CD14-positive monocyte (primary cell): ENCODE data around the gene PDE8A. TPM values are rescaled to one million over a fixed set of nuclear protein-coding genes. Genes with fewer than 3 reads are reported as not detected.

Experiments
- DNase-seq, 3 donors: peaks; one replicate each; pipeline ENCODE4 v3.0.0-alpha.2; 2011 to 2022
- H2AFZ ChIP-seq: 2 replicates; pipeline ENCODE4 v1.6.0; 2012; ENCODE audit warnings: mild to moderate bottlenecking, low read depth, low read length, inconsistent platforms; ENCODE audit not compliant: insufficient read depth, poor library complexity, severe bottlenecking
- H3K27ac ChIP-seq, 2 donors: 1 replicate in 1 of 2; 2 replicates in 1 of 2; pipeline ENCODE4 v1.5.1; 2012 to 2013; ENCODE audit warnings: low read length in 2 of 2, control low read depth in 1 of 2, inconsistent platforms in 1 of 2, low read depth in 1 of 2, mild to moderate bottlenecking in 1 of 2
- H3K27me3 ChIP-seq, 2 donors: one replicate each; pipeline versions ENCODE4 v1.6.0 to v1.6.1; 2011 to 2013; ENCODE audit warnings: low read length in 2 of 2; ENCODE audit not compliant: control insufficient read depth in 2 of 2, insufficient read depth in 2 of 2
- H3K36me3 ChIP-seq, 2 donors: replicated peaks in 1 of 2; 1 replicate in 1 of 2; 2 replicates in 1 of 2; pipeline versions ENCODE4 v1.5.1 to v1.6.1; 2012 to 2013; ENCODE audit warnings: low read length in 2 of 2, control low read depth in 1 of 2, inconsistent platforms in 1 of 2, mild to moderate bottlenecking in 1 of 2; ENCODE audit not compliant: insufficient read depth in 2 of 2, control insufficient read depth in 1 of 2
- H3K4me1 ChIP-seq, 2 donors: 1 replicate in 1 of 2; 2 replicates in 1 of 2; pipeline versions ENCODE4 v1.5.1 to v1.6.1; 2012 to 2013; ENCODE audit warnings: low read length in 2 of 2, control low read depth in 1 of 2, inconsistent platforms in 1 of 2, mild to moderate bottlenecking in 1 of 2, moderate library complexity in 1 of 2; ENCODE audit not compliant: insufficient read depth in 2 of 2, control insufficient read depth in 1 of 2
- H3K4me2 ChIP-seq: replicated peaks from 2 replicates; pipeline ENCODE3; 2012; ENCODE audit warnings: low read length, moderate library complexity, mild to moderate bottlenecking; ENCODE audit not compliant: poor library complexity, severe bottlenecking; ENCODE audit errors: extremely low read depth
- H3K4me3 ChIP-seq, 3 experiments: fragments of 200-600 bp in 1 of 3; sonication (generic) in 1 of 3; replicated peaks in 1 of 3; 1 replicate in 2 of 3; 2 replicates in 1 of 3; pipeline ENCODE4 v1.5.1; 2011 to 2013; ENCODE audit warnings: low read length in 3 of 3, mild to moderate bottlenecking in 3 of 3, control low read depth in 2 of 3, low read depth in 2 of 3, inconsistent platforms in 1 of 3, moderate library complexity in 1 of 3
- H3K79me2 ChIP-seq: 2 replicates; pipeline ENCODE4 v1.6.0; 2012; ENCODE audit warnings: mild to moderate bottlenecking, control low read depth, inconsistent platforms, low read length, moderate library complexity; ENCODE audit not compliant: insufficient read depth
- H3K9ac ChIP-seq: 2 replicates; pipeline ENCODE4 v1.6.0; 2017; ENCODE audit warnings: low read length, mild to moderate bottlenecking; ENCODE audit not compliant: insufficient read depth, poor library complexity, severe bottlenecking
- H3K9me3 ChIP-seq, 2 donors: replicated peaks in 1 of 2; 1 replicate in 1 of 2; 2 replicates in 1 of 2; pipeline versions ENCODE4 v1.5.1 to v1.6.1; 2012 to 2013; ENCODE audit warnings: low read length in 2 of 2, control low read depth in 1 of 2; ENCODE audit not compliant: control insufficient read depth in 1 of 2, insufficient read depth in 1 of 2
- H4K20me1 ChIP-seq: 2 replicates; pipeline ENCODE4 v1.6.0; 2012; ENCODE audit warnings: mild to moderate bottlenecking, low read length, control low read depth, moderate library complexity; ENCODE audit not compliant: insufficient read depth
- H3K27ac Mint-ChIP-seq, 7 donors: one replicate each; pipeline ENCODE4 v1.8.0; 2020; ENCODE audit warnings: mild to moderate bottlenecking in 7 of 7, mixed read lengths in 7 of 7, moderate library complexity in 6 of 7, inconsistent platforms in 2 of 7
- H3K27me3 Mint-ChIP-seq, 3 donors: one replicate each; pipeline ENCODE4 v1.8.0; 2021 to 2022; ENCODE audit warnings: low read depth in 3 of 3, mild to moderate bottlenecking in 3 of 3, mixed read lengths in 3 of 3, moderate library complexity in 3 of 3, inconsistent platforms in 1 of 3
- H3K36me3 Mint-ChIP-seq, 2 donors: one replicate each; pipeline ENCODE4 v1.8.0; 2020; ENCODE audit warnings: mixed read lengths in 2 of 2, inconsistent platforms in 1 of 2, mild to moderate bottlenecking in 1 of 2
- H3K4me1 Mint-ChIP-seq: one replicate; pipeline ENCODE4 v1.8.0; 2020; ENCODE audit warnings: mild to moderate bottlenecking, mixed read lengths
- H3K4me3 Mint-ChIP-seq, 2 donors: one replicate each; pipeline ENCODE4 v1.8.0; 2020; ENCODE audit warnings: mild to moderate bottlenecking in 2 of 2, mixed read lengths in 2 of 2, moderate library complexity in 1 of 2
- H3K9me3 Mint-ChIP-seq, 7 donors: one replicate each; pipeline ENCODE4 v1.8.0; 2020 to 2022; ENCODE audit warnings: mixed read lengths in 7 of 7, mild to moderate bottlenecking in 6 of 7, moderate library complexity in 6 of 7, inconsistent platforms in 2 of 7
- whole genome bisulfite sequencing: methylation state at CpG from one replicate; pipeline ENCODE4 v1.1.5; 2013; ENCODE audit warnings: missing lambda C conversion rate; ENCODE audit not compliant: insufficient coverage; 5-methylcytosine and 5-hydroxymethylcytosine counted together
- intact Hi-C, 2 donors: fragments of 100-400 bp; cut with micrococcal nuclease; formaldehyde crosslinking; loops; one replicate each; pipeline versions ENCODE4 v1.15.0 to v1.15.1; 2023
- polyA plus RNA-seq, 3 donors: library from polyadenylated mRNA; depleted of rRNA in 1 of 3; unstranded in 2 of 3; stranded (reverse) in 1 of 3; fragments of 300-500 nt in 2 of 3; fragments of >200 nt in 1 of 3; fragmentation: Illumina TruSeq in 2 of 3; gene quantifications; 1 replicate in 2 of 3; 2 replicates in 1 of 3; pipeline ENCODE4 v1.2.3, GENCODE V29; 2012 to 2021
- TF ChIP-seq, protein P1 (sequence below): fragments of 200-600 bp; IDR thresholded peaks from one replicate; pipeline ENCODE4 v1.8.0; 2022; ENCODE audit warnings: antibody characterized with exemption, mild to moderate bottlenecking

Gene PDE8A
- polyA plus RNA-seq, 3 donors = 2.8 to 33.4 (median 4.9) TPM

DNA sequence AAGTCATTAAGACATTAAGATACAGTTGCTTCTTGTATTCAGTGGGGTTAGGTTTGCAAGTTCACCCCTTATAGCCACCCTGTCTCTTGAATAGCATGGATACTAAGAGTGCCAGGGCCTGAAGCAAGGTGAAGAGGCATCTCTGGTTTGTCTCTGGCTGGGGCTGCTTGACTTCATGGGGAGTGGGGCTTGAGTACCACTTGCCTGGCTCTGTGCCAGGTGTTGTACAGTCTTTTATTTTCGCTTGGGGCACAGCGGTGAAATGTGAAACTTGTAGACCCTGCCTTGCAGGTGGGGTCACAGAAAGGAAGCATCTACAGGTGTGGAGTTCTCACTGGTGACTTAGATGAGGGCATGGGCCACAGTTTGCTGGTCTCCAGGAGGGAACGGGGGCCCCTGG lies 152.1 kb downstream of the PDE8A start:
- Histone ChIP-seq H3K27me3 (no peaks in the 10 kb centered on the region), H4K20me1 (no peaks in the 10 kb centered on the region), H3K4me3 (no peak overlapping the region), H3K36me3 (peaks cover 42 to 100% of the 10 kb centered on the region in 2 donors), H3K4me2 (no peak overlapping the region), H3K9ac (no peak overlapping the region), H3K9me3 (peaks cover 0 to 7% of the 10 kb centered on the region in 2 donors), H3K27ac (no peak overlapping the region), H3K4me1 (no peaks in the 10 kb centered on the region), H2AFZ (no peak overlapping the region), H3K79me2 (no peaks in the 10 kb centered on the region)
- H3K9me3 Mint-ChIP-seq = peaks cover 3 to 19% (median 13%) of the 10 kb centered on the region in 7 donors
- TF ChIP-seq, protein P1, sequence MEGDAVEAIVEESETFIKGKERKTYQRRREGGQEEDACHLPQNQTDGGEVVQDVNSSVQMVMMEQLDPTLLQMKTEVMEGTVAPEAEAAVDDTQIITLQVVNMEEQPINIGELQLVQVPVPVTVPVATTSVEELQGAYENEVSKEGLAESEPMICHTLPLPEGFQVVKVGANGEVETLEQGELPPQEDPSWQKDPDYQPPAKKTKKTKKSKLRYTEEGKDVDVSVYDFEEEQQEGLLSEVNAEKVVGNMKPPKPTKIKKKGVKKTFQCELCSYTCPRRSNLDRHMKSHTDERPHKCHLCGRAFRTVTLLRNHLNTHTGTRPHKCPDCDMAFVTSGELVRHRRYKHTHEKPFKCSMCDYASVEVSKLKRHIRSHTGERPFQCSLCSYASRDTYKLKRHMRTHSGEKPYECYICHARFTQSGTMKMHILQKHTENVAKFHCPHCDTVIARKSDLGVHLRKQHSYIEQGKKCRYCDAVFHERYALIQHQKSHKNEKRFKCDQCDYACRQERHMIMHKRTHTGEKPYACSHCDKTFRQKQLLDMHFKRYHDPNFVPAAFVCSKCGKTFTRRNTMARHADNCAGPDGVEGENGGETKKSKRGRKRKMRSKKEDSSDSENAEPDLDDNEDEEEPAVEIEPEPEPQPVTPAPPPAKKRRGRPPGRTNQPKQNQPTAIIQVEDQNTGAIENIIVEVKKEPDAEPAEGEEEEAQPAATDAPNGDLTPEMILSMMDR = no peak
- no peak for DNase-seq
- no peaks in the 10 kb centered on the region for H3K4me1 Mint-ChIP-seq
- H3K4me3 Mint-ChIP-seq = no peak overlapping the region
- peaks cover 0 to 2% (median 2%) of the 10 kb centered on the region in 3 donors for H3K27me3 Mint-ChIP-seq
- 100% methylated on average over 3 of the region's 3 CpGs for WGBS
- peaks cover 79 to 90% of the 10 kb centered on the region in 2 donors for H3K36me3 Mint-ChIP-seq
- H3K27ac Mint-ChIP-seq = no peak overlapping the region
- intact Hi-C loops = no loop called here

DNA sequence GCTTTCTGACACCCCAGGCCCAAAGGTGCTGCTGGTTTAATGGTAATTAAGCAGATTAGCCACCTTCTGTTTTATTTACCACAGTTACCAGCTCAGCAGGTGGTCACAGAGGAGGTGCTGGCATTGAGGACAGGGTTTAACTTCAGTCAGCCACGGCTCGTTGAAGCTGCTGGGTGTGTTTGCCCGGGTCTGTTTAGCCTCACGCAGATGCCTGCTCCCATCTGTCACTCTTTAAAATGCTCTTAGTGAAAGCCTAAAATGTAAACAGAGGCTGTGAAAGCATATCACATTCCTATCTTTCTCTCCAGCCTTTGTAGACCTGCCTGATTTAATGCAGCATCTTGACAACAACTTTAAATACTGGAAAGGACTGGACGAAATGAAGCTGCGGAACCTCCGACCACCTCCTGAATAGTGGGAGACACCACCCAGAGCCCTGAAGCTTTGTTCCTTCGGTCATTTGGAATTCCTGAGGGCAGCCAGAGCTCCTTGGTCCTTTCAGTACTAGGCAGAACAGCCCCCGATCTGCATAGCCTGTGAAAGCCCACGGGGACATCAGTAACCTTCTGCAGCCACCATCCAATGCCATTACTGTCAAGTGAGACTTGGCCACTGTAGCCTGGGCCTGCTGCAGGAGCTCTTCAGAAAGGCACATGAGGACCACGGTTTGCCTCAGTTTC lies 156.0 kb downstream of the PDE8A start:
- H3K4me2 ChIP-seq = no peak overlapping the region
- H3K4me3 ChIP-seq = no peak overlapping the region
- H3K27me3 ChIP-seq = no peaks in the 10 kb centered on the region
- H3K9ac ChIP-seq = no peak overlapping the region
- H3K4me1 Mint-ChIP-seq = no peaks in the 10 kb centered on the region
- peaks cover 41 to 72% of the 10 kb centered on the region in 2 donors for H3K36me3 ChIP-seq
- no peak overlapping the region for H3K27ac ChIP-seq
- no peak overlapping the region for H3K27ac Mint-ChIP-seq
- H2AFZ ChIP-seq = no peak overlapping the region
- no peak overlapping the region for H3K4me3 Mint-ChIP-seq
- TF ChIP-seq, protein P1 = no peak
- peaks cover 0 to 5% (median under 1%) of the 10 kb centered on the region in 7 donors for H3K9me3 Mint-ChIP-seq
- H3K79me2 ChIP-seq = no peaks in the 10 kb centered on the region
- H3K27me3 Mint-ChIP-seq = peaks cover 0 to 1% (median 0%) of the 10 kb centered on the region in 3 donors
- no peak for DNase-seq
- H3K9me3 ChIP-seq = no peaks in the 10 kb centered on the region
- H3K36me3 Mint-ChIP-seq = peaks cover 60 to 76% of the 10 kb centered on the region in 2 donors
- 98% methylated on average over 11 of the region's 11 CpGs for WGBS
- H3K4me1 ChIP-seq = no peaks in the 10 kb centered on the region
- intact Hi-C loops = no loop called here
- H4K20me1 ChIP-seq = no peaks in the 10 kb centered on the region
